GM12872 (cell line): ENCODE measurements around the gene OGA.

ENCODE experiments used
- TF ChIP-seq, protein P1 (sequence below): IDR thresholded peaks from 3 replicates; pipeline ENCODE4 v1.5.1; 2011; ENCODE audit warnings: low read depth, mild to moderate bottlenecking, low read length, moderate library complexity; ENCODE audit not compliant: insufficient read depth

The OGA gene

DNA sequence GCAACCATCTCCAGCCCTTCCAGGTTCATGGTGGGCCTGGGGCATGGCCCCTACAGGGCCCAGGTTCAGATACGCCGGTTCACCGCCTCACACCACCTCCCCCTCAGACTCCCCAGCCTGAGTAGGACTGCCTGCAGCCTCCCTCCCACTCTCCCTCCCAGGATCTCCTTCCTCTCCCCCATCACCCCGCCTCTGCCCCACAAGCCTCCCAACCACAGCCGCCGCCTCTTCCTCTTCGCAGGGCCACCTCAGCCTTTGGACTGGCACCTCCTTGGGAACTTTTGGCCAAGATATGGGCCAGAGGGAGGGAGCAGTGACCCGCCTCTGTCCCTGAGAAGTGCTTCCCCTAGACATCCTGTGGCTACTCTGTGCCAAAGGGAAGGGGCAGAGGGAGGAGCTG is 16.1 kb upstream of the OGA start:
- TF ChIP-seq, protein P1, sequence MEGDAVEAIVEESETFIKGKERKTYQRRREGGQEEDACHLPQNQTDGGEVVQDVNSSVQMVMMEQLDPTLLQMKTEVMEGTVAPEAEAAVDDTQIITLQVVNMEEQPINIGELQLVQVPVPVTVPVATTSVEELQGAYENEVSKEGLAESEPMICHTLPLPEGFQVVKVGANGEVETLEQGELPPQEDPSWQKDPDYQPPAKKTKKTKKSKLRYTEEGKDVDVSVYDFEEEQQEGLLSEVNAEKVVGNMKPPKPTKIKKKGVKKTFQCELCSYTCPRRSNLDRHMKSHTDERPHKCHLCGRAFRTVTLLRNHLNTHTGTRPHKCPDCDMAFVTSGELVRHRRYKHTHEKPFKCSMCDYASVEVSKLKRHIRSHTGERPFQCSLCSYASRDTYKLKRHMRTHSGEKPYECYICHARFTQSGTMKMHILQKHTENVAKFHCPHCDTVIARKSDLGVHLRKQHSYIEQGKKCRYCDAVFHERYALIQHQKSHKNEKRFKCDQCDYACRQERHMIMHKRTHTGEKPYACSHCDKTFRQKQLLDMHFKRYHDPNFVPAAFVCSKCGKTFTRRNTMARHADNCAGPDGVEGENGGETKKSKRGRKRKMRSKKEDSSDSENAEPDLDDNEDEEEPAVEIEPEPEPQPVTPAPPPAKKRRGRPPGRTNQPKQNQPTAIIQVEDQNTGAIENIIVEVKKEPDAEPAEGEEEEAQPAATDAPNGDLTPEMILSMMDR = no peak

DNA sequence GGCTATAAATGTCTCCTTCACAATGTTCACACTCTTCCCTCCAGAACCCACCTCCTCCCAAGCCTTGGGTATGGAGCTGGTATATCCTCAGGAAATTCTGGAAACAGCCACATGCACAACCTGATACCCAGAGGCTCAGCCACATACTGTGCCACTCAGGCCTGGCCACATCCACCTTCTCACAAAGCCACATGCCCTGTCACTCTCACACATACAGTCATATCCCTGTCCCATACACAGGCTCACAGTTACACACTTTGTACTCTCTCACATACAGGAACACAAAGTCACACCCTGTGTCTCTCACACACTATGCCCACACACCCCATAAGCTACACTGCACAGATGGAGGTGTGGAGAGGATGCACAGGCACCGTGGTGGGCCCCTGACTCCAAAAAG is 15.2 kb upstream of the OGA start:
- TF ChIP-seq, protein P1 = no peak

- TF ChIP-seq, protein P1 = no peak
Observed at GRCh38 chr10:101832325-101832771, 14.1 kb upstream of the OGA start.

GRCh38 chr10:101831169-101831811 is 13.0 kb upstream of the OGA start:
- TF ChIP-seq, protein P1 = no peak

GRCh38 chr10:101830322-101831168 is 12.3 kb upstream of the OGA start:
- TF ChIP-seq, protein P1 = no peak

GRCh38 chr10:101829561-101830315 is 11.5 kb upstream of the OGA start:
- TF ChIP-seq, protein P1 = no peak
